ENCODE results near the gene FILIP1.

FILIP1 gene

DNA sequence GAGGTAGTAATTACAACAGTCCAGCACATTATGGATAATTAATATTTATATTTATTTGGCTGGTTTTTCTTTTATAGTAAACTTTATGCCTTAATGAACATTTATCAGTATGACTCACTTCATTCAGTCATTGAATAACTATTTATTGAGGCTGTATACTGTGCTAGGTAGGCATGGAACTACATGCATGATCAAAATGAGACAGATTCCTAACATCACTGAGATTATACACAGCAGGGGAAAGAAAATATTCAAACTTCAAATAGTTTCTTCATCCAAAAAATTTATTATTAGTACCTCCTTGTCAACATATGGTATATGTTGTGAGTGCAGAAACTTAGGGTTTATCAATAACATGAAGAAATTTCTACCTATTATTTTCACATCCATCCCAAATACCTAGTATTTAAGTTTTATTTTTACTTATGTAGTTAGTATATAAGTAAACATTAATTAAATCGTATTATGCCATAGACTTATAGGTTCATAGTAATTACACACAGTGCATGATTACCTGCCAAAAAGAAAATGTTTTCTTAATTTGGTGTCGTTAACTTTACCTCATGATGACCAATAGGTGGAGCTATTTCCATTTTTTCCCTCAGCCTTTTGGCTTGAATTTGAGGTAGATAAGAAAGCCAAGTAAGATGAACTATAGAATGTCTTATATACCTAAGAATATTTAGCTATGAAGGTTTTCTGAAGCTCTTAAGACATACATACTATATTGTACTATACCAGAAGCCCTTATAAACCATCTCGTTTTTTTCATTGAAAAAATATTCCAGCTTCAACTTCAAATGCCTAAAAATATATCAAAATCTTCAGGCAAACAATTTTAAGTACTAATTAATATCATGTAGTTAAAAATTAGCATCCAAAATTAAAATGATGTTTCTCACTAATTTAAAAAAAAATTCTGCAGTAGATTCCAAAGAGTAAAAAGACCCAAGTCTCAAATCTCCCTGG, 196.5 kb downstream of the FILIP1 start:
- peak; percentile 37 for DNase-seq (ENCODE audit: low read depth, low spot score)

DNA sequence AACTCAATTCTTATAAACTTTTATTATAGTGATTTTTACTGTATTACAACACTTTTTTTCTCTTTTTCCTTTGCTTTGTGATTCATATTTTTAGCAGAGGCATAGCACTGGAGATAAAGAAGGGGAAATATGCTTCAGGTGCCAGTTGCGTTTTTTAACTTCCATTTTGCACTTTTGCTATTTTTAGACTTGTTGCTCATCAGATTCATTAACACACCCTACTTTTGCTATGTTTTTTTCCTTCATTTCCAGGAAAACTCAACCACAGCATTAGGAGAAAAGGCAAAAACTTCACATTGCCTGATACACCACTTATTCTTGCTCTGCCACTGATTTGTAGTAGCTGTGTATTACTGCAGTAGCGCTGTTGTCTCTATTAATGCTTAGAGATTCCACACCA, 201.0 kb downstream of the FILIP1 start:
- DNase-seq (ENCODE audit: low read depth, low spot score), result no peak

DNA sequence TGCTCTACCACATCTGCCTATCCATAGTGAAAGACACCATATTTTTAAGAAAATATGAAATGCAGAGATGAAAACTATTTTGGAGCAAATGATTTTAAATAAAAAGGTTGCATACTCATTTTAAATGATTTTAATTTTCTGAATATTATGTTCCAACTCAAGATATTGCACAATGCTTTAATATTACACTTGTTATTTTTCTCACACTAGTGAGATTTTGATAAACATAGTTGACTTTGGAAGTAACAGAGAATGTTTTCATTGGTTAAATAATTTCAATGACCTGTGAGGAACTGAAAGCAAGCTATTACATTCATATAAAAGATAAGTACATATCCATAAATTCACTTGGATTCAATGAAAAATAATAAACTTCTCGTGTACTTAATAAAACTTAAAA, 201.9 kb downstream of the FILIP1 start:
- DNase-seq (ENCODE audit: low read depth, low spot score), result no peak

DNA sequence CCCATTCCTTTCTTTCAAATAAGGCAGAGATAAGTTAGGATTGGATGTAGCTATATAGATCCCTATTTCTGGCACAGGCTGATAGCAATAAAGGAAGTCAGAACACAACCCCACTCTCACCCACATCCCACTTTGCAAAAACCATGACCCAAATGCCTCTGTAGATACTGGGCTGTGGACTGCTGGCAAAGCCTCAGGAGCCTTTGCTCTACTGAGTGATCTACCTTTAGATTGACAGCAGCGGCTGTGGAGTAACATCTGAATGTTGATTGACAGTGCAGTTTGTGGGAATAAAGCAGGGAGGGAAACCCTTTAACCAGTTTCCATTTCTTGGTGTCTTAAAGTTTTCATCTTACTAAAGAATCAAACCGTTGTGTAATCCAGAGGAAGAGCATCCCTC, 202.3 kb downstream of the FILIP1 start:
- no peak for DNase-seq (ENCODE audit: low read depth, low spot score)

DNA sequence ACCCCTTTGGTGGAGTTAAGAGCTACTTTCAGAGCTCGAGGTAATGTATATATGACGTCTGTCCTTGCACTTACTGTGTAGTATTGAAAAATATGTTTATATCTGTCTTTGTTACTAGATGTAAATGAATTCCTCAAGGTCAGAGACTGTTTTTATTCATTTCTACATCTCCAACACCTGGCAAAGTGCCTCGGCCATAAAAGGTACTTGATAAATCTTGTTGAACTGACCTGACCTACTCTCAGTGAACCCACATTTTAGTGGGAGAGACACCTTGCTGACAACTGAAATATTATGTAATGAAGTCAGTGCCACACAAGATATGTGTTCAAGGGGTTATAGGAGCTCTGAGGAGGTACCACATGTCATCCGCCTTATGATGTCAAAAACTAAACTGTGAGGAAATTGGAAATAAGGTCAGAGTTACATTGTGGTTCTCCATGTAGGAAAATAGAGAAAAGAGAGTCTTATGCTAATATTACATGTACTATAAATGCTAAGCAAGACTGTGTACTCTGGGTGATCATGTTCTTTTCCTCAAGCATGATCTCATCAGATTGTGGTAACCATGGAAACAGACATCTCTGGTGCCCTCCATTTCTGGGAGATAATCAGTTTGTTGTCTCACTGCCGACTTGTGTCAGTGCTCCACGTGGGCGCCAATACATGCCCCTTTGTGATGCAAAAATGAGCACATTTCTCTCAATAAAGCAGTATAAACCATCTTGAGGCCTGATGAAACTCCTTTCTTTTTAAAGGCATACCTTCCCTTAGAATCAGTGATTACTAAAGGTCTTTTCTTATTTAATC, 203.3 kb downstream of the FILIP1 start:
- DNase-seq (ENCODE audit: low read depth, low spot score), result no peak

DNA sequence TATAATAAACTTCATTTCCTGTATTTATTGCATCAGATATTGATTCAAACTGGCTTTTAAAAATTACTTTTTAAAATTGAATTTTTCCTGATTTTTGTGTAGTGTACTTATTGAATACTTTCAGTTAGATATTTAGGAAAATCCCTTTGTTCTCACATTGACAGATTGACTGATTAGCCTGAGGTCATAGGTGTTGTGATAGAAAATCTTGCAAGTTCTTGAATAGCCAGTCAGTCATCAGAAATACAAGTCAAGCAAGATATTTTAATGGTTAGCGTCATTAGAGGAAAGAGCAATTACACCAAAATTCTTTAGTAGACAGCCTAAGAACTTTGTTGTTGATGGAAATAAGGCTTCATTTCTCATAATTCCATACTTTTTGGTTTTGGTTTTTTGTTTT, 205.6 kb downstream of the FILIP1 start:
- DNase-seq (ENCODE audit: low read depth, low spot score), result no peak

DNA sequence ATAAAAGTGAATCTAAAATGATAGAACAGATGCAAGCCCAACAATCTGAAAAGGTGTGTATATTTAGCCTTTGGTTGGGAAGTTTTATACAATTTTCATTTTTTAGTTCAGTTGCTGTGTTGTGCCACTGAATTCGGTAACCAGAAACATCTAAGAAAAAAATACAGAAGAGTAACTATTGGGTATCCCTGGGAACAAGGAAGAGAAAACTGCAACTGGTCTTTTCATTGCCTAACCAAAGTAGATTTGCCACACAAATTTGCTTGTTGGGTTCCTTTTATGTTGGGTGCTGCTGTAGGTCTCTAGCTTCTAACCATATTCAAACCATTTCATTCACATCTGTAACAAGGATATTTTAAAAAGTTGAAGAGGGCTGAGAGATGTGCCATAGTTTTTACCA, 206.2 kb downstream of the FILIP1 start:
- DNase-seq (ENCODE audit: low read depth, low spot score), result no peak

DNA sequence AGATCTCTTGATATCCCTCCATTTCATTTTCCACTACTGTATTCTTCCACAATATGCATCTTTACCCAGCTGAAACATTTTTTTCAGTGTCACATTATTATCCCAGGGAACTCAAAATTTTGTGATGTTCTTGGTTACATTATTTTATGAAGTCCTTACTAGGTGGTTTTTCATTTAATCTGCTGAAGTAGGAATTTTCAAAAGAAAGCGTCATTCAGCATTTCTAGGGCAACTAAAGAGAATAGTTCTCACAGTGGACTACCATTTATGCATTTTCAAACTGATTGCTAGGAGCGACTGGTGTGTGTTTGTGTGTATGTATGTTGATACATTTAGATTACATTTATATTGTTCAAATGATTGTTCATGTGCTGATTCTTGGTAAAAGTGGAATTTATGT, 206.6 kb downstream of the FILIP1 start:
- no peak for DNase-seq (ENCODE audit: low read depth, low spot score)

DNA sequence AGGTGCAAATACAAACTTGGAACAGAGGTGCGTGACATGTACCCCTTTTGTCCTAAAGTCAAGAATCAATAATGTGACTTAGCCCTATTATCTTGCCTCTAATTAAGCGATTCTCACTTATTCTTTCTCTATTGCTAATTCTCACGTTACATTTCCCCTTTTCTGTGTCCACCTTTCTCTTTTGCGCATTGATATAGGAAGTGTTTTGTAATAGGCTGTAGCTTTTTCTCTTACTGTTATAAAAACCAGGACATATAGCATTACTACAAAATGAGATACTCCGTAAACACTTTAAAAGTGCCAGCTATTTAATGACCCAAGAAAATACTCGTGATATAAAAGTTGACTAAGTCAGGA, 208.3 kb downstream of the FILIP1 start:
- no peak for DNase-seq (ENCODE audit: low read depth, low spot score)

DNA sequence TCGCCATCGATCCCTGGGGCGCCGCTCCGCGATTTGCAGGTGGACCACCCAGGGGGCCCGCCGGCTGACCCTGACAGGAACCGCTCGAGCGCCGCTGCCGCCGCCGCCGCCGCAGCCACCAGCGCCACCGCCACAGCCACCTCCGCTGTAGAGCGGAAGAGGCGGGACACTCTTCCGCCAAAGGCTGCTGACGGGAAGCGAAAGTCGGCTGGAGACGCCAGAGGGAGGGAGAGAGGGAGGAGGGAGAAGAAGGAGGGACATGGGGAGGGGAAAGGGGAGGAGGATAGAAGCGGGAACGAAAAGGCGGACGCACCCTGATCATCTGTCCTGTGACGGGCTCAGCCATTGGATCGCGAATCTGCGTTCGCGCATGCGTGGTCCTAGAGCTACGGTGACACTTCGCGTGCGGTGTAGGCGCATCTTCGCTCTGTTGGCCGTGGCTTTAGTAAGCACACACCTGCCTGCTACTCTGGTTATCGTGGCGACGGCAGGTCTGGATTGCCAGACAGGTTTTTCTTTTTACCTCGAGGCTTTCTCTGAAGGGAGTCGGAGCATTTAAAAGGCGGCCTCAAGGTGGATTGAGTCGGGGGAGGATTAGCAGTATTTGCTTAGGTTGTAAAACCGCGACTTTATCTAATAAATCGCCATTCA, 208.8 kb downstream of the FILIP1 start, which contains the start of gene TMEM30A:
TMEM30A (minus strand) TSS at position 161 of the 651 bp plus-strand sequence; CDS start at position 7, 154 bp downstream.
- DNase-seq (ENCODE audit: low read depth, low spot score), result peak; percentile 93

DNA sequence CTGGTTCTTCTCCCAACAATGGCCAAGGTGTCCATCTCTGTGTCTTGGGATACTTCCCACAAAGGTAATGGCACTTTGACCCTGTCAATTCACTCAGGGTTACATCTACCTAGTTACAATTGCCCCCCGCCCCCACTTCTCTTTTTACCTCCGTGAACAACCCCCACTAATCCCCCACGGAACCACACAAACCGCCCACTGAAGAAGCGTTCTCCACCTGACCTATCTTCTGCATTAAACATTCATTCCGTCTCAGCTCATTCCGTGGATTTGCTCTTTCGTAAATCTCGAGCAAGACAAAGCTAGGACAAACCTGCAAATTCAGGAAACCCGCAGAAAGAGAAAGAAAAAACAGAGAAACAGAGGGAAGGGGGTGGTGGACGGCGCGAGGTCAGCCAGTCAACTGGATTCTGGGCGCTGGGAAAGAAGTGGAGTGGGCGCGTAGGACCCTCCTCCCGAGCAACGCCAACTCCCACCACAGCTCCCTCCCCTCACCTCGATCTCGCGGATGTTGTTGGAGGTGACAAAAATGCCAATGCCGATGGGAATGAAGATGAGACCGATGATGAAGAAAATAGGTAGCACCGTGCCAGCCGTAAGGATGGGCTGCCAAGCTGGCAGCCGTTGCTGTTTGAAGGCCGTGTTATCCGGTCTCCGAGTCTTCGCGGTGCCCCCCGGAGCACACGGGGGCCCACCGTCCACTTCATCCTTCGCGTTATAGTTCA, 209.5 kb downstream of the FILIP1 start:
- peak; percentile 17 for DNase-seq (ENCODE audit: low read depth, low spot score)

DNA sequence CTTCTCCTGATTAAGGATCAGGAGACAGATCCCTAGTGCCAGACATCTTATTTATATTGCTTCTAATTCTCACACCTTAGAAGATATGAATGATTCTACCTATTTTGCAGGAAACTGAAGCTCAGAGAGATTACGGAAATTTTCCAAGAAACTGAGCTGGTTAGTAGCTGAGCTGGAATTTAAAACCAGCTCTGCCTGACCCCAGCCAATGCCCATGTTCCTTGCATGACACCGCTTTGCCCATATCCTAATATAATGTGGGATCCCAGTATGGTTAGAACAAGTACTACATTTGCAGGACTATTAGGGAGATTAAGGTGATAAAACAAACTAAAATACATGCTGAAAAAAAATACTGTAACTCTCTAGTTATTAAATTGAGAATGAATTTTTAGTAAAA, 210.9 kb downstream of the FILIP1 start:
- no peak for DNase-seq (ENCODE audit: low read depth, low spot score)

DNA sequence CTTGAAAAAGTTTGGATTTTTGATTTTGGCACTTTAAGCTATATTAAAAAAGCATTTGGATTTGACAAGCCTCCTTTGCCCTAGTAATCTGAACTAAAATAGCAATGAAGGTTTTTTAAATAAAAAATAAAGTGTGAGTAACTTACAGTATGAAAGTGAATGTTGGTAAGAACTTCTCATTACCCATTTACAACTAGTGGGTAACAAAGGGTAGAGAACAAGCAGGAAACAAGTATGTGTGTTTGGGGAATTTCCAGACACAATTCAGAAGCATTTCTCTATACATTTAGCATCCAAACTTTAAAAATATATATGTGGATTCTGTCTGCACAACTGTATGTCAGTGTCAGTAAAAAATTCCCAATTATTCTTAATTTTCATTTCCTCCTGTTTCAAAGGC, 211.9 kb downstream of the FILIP1 start:
- DNase-seq (ENCODE audit: low read depth, low spot score), result no peak

DNA sequence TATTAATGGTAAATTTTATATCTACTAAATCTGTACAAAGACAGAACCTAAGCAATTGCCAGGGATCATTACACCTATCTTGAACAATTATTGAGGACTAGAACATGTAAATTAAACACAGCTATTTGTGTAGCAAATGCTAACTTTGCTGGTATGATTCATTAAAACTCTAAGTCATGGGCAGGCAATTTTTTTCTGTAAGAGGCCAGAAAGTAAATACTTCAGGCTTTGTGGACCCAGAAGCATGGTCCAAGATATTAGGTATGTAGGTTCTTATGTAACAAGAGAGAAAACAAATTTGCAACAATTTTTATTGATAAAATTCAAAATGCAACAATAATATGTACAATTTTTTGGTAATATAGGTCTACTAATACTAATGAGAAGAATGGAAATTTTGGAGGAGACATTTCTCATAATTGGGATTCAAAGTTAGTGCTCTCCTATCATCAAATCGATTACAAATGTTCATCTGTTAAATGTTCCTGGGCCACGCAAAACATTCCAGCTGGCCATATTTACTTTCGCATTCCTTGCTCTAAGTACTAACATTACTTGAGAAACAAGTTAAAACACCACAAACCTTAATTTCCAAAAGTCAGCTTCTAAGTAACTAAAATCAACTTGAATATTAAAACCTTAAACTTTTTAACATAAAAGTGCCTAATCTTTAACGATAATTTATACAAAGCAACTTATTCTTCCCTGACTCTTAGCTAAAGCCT, 213.3 kb downstream of the FILIP1 start:
- no peak for DNase-seq (ENCODE audit: low read depth, low spot score)

DNA sequence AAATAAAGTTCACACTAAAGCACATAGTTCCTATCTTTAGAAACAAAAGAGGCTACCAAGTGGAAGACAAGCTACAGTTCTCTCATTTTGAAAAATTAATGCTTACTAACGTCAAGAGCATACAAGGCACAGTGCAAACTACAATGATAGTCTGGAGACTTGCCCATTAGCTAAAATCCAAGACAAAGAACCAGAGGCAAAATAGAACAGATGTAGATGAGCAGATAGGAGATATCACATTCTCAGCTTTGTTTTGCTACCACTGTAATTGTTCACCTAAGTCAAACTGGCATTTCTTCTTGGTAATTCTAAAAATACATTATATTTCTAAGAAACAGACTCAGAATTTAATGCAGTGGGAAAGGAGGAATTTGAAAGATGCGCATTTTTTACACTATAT, 214.2 kb downstream of the FILIP1 start:
- DNase-seq (ENCODE audit: low read depth, low spot score), result no peak

DNA sequence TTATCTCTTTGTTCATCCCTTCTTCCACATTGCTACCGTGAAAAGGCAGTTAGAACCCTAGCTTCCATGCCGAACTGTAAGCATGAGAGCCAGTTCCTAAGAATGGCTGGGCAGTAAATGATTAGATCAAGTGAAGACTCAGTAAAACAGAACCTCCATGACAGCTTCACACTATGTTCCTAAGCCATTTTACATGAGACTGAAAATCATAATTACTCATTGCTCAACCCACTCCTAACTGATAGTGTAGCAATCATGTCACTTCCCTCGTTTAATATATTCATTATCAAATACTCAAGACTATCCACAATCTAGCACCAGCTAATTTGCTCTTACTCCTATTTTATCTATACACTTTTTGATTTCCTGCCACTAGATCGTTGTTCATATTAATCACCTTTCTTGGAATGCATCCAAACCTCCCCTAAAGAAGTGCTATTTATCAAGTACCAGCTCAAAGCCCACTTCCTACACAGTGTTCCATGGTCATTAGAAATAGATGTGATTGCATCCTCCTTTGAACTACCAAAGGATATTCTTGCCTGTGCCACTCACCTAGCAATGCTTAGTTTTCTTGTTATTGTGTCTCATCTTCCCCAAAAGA, 215.0 kb downstream of the FILIP1 start:
- DNase-seq (ENCODE audit: low read depth, low spot score), result no peak

DNA sequence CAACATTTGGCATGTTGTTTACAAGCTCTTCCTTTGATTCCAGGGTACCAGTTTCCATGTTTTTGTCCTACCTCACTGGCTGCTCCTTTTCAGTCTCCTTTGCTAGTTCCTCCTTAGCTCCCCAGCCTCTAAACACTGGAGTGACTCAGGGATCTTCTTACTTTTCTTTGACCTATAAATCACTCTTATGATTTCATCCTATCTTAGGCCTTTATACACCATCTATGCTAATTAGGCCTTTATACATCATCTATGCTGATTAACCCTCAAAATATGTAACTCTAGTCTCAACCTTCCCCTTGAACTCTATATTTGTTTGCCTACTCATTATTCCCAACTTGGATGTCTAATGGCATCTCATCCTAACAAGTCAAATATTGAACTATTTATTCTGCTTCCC, 218.5 kb downstream of the FILIP1 start:
- DNase-seq (ENCODE audit: low read depth, low spot score), result no peak

DNA sequence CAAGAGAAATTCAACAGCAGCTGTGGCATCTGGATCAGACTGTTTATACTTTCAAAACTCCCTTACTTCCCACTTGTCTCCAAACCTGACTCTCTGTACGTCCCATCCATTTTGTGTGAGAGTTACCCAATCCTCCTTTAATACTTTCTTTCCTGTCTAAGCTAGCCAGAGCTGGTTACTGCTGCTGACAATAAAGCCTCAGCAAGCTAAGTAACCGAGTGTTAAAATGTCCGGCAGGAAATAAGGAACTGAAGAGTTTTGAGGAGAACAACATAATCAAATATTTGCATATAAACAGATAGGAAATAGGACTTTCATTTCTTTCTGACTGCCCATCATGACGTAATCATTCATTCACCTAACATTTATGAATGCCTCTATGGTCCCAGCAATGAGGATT, 220.6 kb downstream of the FILIP1 start:
- no peak for DNase-seq (ENCODE audit: low read depth, low spot score)

DNA sequence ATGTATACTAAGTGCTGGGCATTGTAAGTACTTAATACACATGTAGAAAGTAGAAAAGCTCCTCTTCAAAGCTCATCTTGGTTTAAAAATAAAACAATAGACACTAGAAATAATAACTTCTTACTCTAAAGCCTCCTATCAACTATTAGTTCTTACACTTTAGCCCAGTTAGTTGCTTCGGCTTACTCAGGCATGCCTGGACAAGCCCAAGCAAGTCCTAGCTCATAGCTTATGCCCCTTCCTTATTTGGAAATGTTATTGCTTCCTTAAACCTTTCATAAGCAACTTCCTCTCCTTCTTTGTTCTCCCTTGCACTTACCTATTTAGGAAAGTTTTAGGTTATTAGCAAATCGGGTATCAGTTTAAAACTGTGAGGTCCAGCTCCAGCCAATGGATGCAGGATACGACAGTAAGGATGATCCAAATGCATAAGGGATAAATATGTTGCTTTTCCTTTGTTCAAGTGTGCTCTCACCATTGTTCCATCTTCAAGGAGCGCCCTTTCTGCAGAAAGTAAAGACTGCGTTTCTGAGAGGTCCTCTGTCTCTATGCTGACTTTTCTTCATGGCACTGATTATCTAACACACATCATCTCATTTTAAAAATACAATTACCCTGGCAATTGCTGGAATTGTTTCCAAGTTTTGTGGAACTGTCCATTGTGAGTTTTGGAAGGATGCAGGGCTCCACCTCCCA, 221.3 kb downstream of the FILIP1 start:
- DNase-seq (ENCODE audit: low read depth, low spot score), result no peak

DNA sequence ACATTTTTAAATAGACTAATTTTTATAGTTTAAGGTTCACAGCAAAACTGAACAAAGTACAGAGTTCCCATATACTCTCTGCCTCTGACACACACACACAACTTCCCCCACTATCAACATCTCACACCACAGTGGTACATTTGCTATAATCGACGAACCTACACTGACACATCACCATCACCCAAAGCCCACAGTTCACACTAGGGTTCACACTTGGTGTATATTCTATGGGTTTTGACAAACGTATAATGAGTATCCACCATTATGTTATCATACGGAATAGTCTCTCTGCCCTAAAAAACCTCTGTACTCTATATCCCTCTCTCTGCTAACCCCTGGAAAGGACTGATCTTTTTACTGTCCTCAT, 224.6 kb downstream of the FILIP1 start:
- DNase-seq (ENCODE audit: low read depth, low spot score), result no peak
